ENCODE data around the gene DENND4A.
"Not testable (repeated sequence)": the region's sequence is repeated elsewhere in the genome, so short reads cannot be mapped to it uniquely, and the experiment has no call there.

DNA sequence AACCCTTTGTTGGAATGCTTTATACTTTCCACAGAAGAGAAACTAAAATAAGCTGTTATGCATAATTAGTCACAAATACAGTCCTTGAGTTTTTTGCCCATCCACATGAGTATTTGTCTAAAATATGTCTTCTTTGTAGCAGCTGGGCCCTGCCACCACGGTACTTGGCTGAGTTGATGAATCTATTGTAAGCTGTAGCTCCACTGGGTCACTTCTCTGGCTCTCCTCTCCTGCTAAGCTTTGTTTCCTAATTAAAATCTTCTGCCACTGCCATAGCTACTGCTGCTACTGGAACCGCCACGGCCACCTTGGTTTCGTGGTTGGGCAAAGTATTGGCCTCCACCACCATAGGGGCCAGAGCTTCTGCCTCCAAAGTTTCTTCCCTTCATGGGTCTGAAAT lies 23.9 kb upstream of the DENND4A start:
- TF ChIP-seq, protein P1, sequence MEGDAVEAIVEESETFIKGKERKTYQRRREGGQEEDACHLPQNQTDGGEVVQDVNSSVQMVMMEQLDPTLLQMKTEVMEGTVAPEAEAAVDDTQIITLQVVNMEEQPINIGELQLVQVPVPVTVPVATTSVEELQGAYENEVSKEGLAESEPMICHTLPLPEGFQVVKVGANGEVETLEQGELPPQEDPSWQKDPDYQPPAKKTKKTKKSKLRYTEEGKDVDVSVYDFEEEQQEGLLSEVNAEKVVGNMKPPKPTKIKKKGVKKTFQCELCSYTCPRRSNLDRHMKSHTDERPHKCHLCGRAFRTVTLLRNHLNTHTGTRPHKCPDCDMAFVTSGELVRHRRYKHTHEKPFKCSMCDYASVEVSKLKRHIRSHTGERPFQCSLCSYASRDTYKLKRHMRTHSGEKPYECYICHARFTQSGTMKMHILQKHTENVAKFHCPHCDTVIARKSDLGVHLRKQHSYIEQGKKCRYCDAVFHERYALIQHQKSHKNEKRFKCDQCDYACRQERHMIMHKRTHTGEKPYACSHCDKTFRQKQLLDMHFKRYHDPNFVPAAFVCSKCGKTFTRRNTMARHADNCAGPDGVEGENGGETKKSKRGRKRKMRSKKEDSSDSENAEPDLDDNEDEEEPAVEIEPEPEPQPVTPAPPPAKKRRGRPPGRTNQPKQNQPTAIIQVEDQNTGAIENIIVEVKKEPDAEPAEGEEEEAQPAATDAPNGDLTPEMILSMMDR (tag by site-specific recombination; IDR thresholded peaks at IDR 0.05), result not testable (repeated sequence)
- TF ChIP-seq ZNF311 (tag by site-specific recombination; IDR thresholded peaks at IDR 0.05; ENCODE audit: borderline replicate concordance); PATZ1 (tag by site-specific recombination; IDR thresholded peaks at IDR 0.05); ZNF121 (tag by site-specific recombination; IDR thresholded peaks at IDR 0.05); ZNF654 (tag by site-specific recombination; IDR thresholded peaks at IDR 0.05; ENCODE audit: low read depth); ZFP41 (tag by site-specific recombination; IDR thresholded peaks at IDR 0.05; ENCODE audit: borderline replicate concordance); HOXA7 (CRISPR knock-in tag; IDR thresholded peaks at IDR 0.05; ENCODE audit: borderline replicate concordance): not testable (repeated sequence)
- TF ChIP-seq, protein P2, sequence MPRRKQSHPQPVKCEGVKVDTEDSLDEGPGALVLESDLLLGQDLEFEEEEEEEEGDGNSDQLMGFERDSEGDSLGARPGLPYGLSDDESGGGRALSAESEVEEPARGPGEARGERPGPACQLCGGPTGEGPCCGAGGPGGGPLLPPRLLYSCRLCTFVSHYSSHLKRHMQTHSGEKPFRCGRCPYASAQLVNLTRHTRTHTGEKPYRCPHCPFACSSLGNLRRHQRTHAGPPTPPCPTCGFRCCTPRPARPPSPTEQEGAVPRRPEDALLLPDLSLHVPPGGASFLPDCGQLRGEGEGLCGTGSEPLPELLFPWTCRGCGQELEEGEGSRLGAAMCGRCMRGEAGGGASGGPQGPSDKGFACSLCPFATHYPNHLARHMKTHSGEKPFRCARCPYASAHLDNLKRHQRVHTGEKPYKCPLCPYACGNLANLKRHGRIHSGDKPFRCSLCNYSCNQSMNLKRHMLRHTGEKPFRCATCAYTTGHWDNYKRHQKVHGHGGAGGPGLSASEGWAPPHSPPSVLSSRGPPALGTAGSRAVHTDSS (tag by site-specific recombination; IDR thresholded peaks at IDR 0.05), result not testable (repeated sequence)
- TF ChIP-seq, protein P3, sequence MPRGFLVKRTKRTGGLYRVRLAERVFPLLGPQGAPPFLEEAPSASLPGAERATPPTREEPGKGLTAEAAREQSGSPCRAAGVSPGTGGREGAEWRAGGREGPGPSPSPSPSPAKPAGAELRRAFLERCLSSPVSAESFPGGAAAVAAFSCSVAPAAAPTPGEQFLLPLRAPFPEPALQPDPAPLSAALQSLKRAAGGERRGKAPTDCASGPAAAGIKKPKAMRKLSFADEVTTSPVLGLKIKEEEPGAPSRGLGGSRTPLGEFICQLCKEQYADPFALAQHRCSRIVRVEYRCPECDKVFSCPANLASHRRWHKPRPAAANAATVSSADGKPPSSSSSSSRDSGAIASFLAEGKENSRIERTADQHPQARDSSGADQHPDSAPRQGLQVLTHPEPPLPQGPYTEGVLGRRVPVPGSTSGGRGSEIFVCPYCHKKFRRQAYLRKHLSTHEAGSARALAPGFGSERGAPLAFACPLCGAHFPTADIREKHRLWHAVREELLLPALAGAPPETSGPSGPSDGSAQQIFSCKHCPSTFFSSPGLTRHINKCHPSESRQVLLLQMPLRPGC (tag by site-specific recombination; IDR thresholded peaks at IDR 0.05), result not testable (repeated sequence)

All from HEK293 (cell line).